Activated B cell treated with CpG ODN at 0.5 μM for 24 hours (primary cell): ENCODE data around the gene IMPDH1. TPM values are rescaled to one million over a fixed set of nuclear protein-coding genes. Genes with fewer than 3 reads are reported as not detected.

Experiments
- ATAC-seq: fragments of 200-7000 bp; cut with Tn5 transposase; one replicate; pipeline ENCODE4 v1.10.0; 2021; ENCODE audit warnings: low read depth, mild to moderate bottlenecking, moderate library complexity
- CTCF ChIA-PET: fragments of 350-600 bp; sonication (Branson Sonifier 250); formaldehyde crosslinking; loops from one replicate; lab custom pipeline; 2021; ENCODE audit warnings: antibody characterized with exemption; lab: Charles Lee
- POLR2A ChIA-PET: fragments of 350-600 bp; sonication (Branson Sonifier 250); formaldehyde crosslinking; loops from one replicate; lab custom pipeline; 2021; ENCODE audit warnings: antibody characterized with exemption; lab: Charles Lee
- DNase-seq: peaks from one replicate; pipeline ENCODE4 v3.0.0; 2022
- H3K27ac Mint-ChIP-seq: one replicate; pipeline ENCODE4 v1.8.0; 2020; ENCODE audit warnings: mixed read lengths
- H3K27me3 Mint-ChIP-seq: one replicate; pipeline ENCODE4 v1.8.0; 2021; ENCODE audit warnings: mixed read lengths
- H3K36me3 Mint-ChIP-seq: one replicate; pipeline ENCODE4 v1.8.0; 2021; ENCODE audit warnings: low read depth, mixed read lengths
- H3K4me1 Mint-ChIP-seq: one replicate; pipeline ENCODE4 v1.8.0; 2021; ENCODE audit warnings: mixed read lengths
- H3K4me3 Mint-ChIP-seq: one replicate; pipeline ENCODE4 v1.8.0; 2020; ENCODE audit warnings: mild to moderate bottlenecking, mixed read lengths
- H3K9me3 Mint-ChIP-seq: one replicate; pipeline ENCODE4 v1.8.0; 2020; ENCODE audit warnings: mixed read lengths
- CTCF ChIP-seq: fragments of 200-600 bp; IDR thresholded peaks from one replicate; pipeline ENCODE4 v1.8.0; 2022; ENCODE audit warnings: antibody characterized with exemption, mild to moderate bottlenecking
- intact Hi-C: fragments of 100-400 bp; cut with micrococcal nuclease; formaldehyde crosslinking; loops from one replicate; pipeline ENCODE4 v1.15.1; 2024
- total RNA-seq: library from RNA; stranded (reverse); gene quantifications from 2 replicates; pipeline ENCODE4 v1.2.3, GENCODE V29; 2022

The IMPDH1 gene
- total RNA-seq, 1 donor from 2014 or later = 45.8 TPM

- intact Hi-C loops = loop anchor here (1.0 kb wide), 1 partner anchor 8 kb away; the partner anchor contains the start of gene RBM28
- POLR2A ChIA-PET = no interaction called here
- Mint-ChIP-seq H3K27me3 (peaks cover 31% of the 10 kb centered on the region), H3K4me1 (peaks cover 6% of the 10 kb centered on the region), H3K27ac (no peak overlapping the region), H3K4me3 (no peak overlapping the region), H3K36me3 (no peaks in the 10 kb centered on the region), H3K9me3 (no peaks in the 10 kb centered on the region)
- ATAC-seq (no peak), DNase-seq (no peak)
- CTCF ChIA-PET = interaction anchor here (4.7 kb wide), 1 partner anchor 37 kb away, joined by 49 read pairs; no protein-coding TSS in a partner anchor
- TF ChIP-seq CTCF = no peak
These were observed 59.0 kb downstream of the IMPDH1 start for GRCh38 chr7:128350708-128351295.

- intact Hi-C loops = no loop called here
- no peak for DNase-seq
- no peak for TF ChIP-seq CTCF
- no peaks in the 10 kb centered on the region for H3K9me3 Mint-ChIP-seq
- no peak overlapping the region for H3K27ac Mint-ChIP-seq
- no peak for ATAC-seq
- CTCF ChIA-PET = interaction anchor here (4.7 kb wide), 1 partner anchor 38 kb away, joined by 49 read pairs; no protein-coding TSS in a partner anchor
- H3K4me3 Mint-ChIP-seq = no peak overlapping the region
- peaks cover 27% of the 10 kb centered on the region for H3K27me3 Mint-ChIP-seq
- POLR2A ChIA-PET = no interaction called here
- H3K4me1 Mint-ChIP-seq = peaks cover 6% of the 10 kb centered on the region
- H3K36me3 Mint-ChIP-seq = no peaks in the 10 kb centered on the region
These were observed 60.3 kb downstream of the IMPDH1 start for GRCh38 chr7:128349466-128349825.

GRCh38 chr7:128347647-128348097 lies 62.1 kb downstream of the IMPDH1 start:
- Mint-ChIP-seq H3K4me3 (no peak overlapping the region), H3K4me1 (peaks cover 15% of the 10 kb centered on the region), H3K27ac (no peak overlapping the region), H3K9me3 (no peaks in the 10 kb centered on the region), H3K36me3 (peaks cover 3% of the 10 kb centered on the region), H3K27me3 (peaks cover 14% of the 10 kb centered on the region)
- no peak for TF ChIP-seq CTCF
- ATAC-seq = no peak
- intact Hi-C loops = loop anchor here (1.0 kb wide), 1 partner anchor 40 kb away; no protein-coding TSS in a partner anchor
- ChIA-PET POLR2A (interaction anchor here (0.6 to 1.4 kb wide), 3 partner anchors 40 to 762 kb away, joined by 3 to 4 read pairs (median 3); partner anchors contain the start of gene GCC1), CTCF (interaction anchor here (0.8 to 4.7 kb wide), 6 partner anchors 37 to 863 kb away, joined by 3 to 49 read pairs (median 5); partner anchors contain the start of gene HILPDA)
- no peak for DNase-seq

- intact Hi-C loops = loop anchor here (5.0 kb wide), 2 partner anchors 133 to 393 kb away; partner anchors contain the start of genes CALU and METTL2B
- H3K9me3 Mint-ChIP-seq = no peaks in the 10 kb centered on the region
- ChIA-PET CTCF (interaction anchor here (1.0 to 1.8 kb wide), 5 partner anchors 43 to 117 kb away, joined by 3 to 10 read pairs (median 4); no protein-coding TSS in a partner anchor), POLR2A (interaction anchor here (0.6 to 1.2 kb wide), 4 partner anchors 65 to 1861 kb away, joined by 3 to 4 read pairs (median 4); partner anchors contain the start of genes IMPDH1 and TMEM209)
- peaks cover 26% of the 10 kb centered on the region for H3K4me1 Mint-ChIP-seq
- peaks cover 3% of the 10 kb centered on the region for H3K27me3 Mint-ChIP-seq
- no peak for ATAC-seq
- peaks cover 18% of the 10 kb centered on the region for H3K36me3 Mint-ChIP-seq
- no peak overlapping the region for H3K27ac Mint-ChIP-seq
- no peak overlapping the region for H3K4me3 Mint-ChIP-seq
- DNase-seq = no peak
- no peak for TF ChIP-seq CTCF
These were observed 65.4 kb downstream of the IMPDH1 start for GRCh38 chr7:128344431-128344774.
